ENCODE data around the gene SPC24.
"Not testable (repeated sequence)": the region's sequence is repeated elsewhere in the genome, so short reads cannot be mapped to it uniquely, and the experiment has no call there.

Gene SPC24

DNA sequence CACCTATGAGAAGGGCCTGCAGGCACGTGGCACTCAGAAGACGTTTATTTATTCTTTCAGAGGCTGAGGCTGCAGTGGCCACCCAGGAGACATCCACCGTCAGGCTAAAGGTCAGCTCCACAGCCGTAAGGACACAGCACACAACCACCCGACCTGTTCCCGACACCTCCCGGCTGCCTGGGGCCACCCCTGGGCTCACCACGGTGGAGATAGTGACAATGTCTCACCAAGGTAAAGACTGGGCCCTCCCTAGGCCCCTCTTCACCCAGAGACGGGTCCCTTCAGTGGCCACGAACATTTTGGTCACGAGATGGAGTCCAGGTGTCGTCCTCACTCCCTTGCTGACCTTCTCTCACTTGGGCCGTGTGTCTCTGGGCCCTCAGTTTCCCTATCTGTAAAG lies 32.5 kb downstream of the SPC24 start:
- no peak overlapping the region for H3K4me3 ChIP-seq (ENCODE audit: low read length)
- no peak for TF ChIP-seq CTCF (conservative IDR thresholded peaks at IDR 0.05; ENCODE audit: low read depth, low read length)
- DNase-seq (ENCODE audit: low read depth), result no peak

DNA sequence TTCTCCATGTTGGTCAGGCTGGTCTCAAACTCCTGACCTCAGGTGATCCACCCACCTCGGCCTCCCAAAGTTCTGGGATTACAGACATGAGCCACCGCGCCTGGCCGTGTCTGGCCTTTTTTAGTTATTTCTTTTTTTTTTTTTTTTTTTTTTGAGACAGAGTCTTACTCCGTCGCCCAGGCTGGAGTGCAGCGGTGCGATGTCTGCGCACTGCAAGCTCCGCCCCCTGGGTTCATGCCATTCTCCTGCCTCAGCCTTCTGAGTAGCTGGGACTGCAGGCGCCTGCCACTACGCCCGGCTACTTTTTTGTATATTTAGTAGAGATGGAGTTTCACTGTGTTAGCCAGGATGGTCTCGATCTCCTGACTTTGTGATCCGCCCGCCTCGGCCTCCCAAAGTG lies 33.6 kb downstream of the SPC24 start:
- not testable (repeated sequence) for DNase-seq (ENCODE audit: low read depth)

DNA sequence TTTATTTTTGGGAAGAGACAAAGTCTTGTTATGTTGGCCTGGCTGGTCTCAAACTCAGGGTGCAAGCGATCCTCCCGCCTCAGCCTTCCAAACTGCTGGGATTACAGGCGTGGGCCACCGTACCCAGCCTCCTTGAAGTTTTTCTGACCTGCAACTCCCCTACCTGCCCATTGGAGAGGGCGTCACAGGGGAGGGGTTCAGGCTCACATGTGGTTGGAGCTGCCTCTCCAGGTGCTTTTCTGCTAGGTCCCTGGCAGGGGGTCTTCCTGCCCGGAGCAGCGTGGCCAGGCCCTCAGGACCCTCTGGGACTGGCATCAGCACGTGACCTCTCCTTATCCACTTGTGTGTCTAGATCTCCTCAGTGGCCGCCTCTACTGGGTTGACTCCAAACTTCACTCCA lies 39.1 kb downstream of the SPC24 start:
- TF ChIP-seq CTCF (conservative IDR thresholded peaks at IDR 0.05; ENCODE audit: low read depth, low read length), result no peak
- H3K4me3 ChIP-seq (ENCODE audit: low read length), result no peak overlapping the region
- DNase-seq (ENCODE audit: low read depth), result no peak

More for the DNA sequence above, 33.6 kb downstream of the SPC24 start:
- not testable (repeated sequence) for H3K4me3 ChIP-seq (ENCODE audit: low read length)

- DNase-seq (ENCODE audit: low read depth), result no peak
- no peak for TF ChIP-seq CTCF (conservative IDR thresholded peaks at IDR 0.05; ENCODE audit: low read depth, low read length)
- no peak overlapping the region for H3K4me3 ChIP-seq (ENCODE audit: low read length)
These were observed 39.6 kb downstream of the SPC24 start for GRCh38 chr19:11115895-11116446.

DNA sequence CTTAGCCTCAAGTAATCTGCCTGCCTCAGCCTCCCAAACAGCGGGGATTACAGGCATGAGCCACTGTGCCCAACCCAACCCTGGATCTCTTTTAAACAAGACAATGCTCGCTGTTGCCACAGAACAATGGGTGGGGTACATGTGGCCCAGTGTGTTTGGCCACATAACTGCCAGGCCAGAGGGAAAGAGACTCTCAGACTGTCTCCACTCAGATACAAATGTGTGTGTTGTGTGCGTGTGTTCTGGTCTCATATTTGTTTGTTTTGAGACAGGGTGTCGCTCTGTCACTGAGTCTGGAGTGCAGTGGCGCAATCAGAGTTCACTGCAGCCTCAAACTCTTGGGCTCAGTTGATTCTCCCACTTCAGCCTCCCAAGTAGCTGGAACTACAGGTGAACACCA lies 40.5 kb downstream of the SPC24 start:
- no peak for TF ChIP-seq CTCF (conservative IDR thresholded peaks at IDR 0.05; ENCODE audit: low read depth, low read length)
- no peak overlapping the region for H3K4me3 ChIP-seq (ENCODE audit: low read length)
- DNase-seq (ENCODE audit: low read depth), result no peak

DNA sequence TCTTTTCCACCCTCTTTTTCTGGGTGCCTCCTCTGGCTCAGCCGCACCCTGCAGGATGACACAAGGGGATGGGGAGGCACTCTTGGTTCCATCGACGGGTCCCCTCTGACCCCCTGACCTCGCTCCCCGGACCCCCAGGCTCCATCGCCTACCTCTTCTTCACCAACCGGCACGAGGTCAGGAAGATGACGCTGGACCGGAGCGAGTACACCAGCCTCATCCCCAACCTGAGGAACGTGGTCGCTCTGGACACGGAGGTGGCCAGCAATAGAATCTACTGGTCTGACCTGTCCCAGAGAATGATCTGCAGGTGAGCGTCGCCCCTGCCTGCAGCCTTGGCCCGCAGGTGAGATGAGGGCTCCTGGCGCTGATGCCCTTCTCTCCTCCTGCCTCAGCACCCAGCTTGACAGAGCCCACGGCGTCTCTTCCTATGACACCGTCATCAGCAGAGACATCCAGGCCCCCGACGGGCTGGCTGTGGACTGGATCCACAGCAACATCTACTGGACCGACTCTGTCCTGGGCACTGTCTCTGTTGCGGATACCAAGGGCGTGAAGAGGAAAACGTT lies 42.4 kb downstream of the SPC24 start:
- DNase-seq (ENCODE audit: low read depth), result no peak
- no peak for TF ChIP-seq CTCF (conservative IDR thresholded peaks at IDR 0.05; ENCODE audit: low read depth, low read length)
- H3K4me3 ChIP-seq (ENCODE audit: low read length), result no peak overlapping the region

DNA sequence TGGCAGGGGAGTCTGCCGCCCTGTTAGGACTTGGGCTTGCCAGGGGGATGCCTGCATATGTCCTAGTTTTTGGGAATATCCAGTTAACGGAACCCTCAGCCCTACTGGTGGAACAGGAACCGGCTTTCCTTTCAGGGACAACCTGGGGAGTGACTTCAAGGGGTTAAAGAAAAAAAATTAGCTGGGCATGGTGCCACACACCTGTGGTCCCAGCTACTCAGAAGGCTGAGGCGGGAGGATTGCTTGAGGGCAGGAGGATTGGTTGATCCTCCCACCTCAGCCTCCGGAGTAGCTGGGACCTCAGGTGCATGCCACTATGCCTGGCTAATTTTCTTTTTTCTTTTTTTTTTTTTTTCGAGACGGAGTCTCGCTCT lies 43.8 kb downstream of the SPC24 start:
- no peak for TF ChIP-seq CTCF (conservative IDR thresholded peaks at IDR 0.05; ENCODE audit: low read depth, low read length)
- no peak for DNase-seq (ENCODE audit: low read depth)
- H3K4me3 ChIP-seq (ENCODE audit: low read length), result no peak overlapping the region

Data from retinal pigment epithelial cell (primary cell).